Measurements from ENCODE around the gene GOLM1. TPM values are rescaled to one million over a fixed set of nuclear protein-coding genes. Genes with fewer than 3 reads are reported as not detected.

GOLM1 gene
- total RNA-seq, 1 experiment from 2014 or later = 71.6 TPM

- no peak overlapping the region for H2BK120ac ChIP-seq (ENCODE audit: low read depth, low read length, poor library complexity, severe bottlenecking)
- H2BK20ac ChIP-seq (ENCODE audit: low read depth, low read length, poor library complexity, severe bottlenecking) = no peak overlapping the region
- H3K9ac ChIP-seq (ENCODE audit: extremely low read depth, insufficient read length, low read length) = no peak overlapping the region
- H3K79me2 ChIP-seq (ENCODE audit: insufficient read depth, low read length) = no peaks in the 10 kb centered on the region
- Mint-ChIP-seq H3K4me3 (no peak overlapping the region), H3K36me3 (ENCODE audit: insufficient read depth in 1 of 3, low read depth in 3 of 3) (peaks cover 10 to 20% (median 19%) of the 10 kb centered on the region in 3 experiments; a peak in 6 of 7 replicates), H3K27me3 (ENCODE audit: low read depth) (no peaks in the 10 kb centered on the region), H3K4me1 (no peaks in the 10 kb centered on the region), H3K27ac (no peak overlapping the region), H3K9me3 (no peaks in the 10 kb centered on the region; a peak in 1 of 5 replicates)
- no peak overlapping the region for H3K4ac ChIP-seq (ENCODE audit: low read depth, low read length)
- H3K4me2 ChIP-seq (ENCODE audit: insufficient read depth, insufficient read length, low read length) = no peak overlapping the region
- no CpG with 5 or more reads among the region's 5 CpGs for WGBS (ENCODE audit: extremely low coverage, insufficient read length, low lambda C conversion rate)
- H4K20me1 ChIP-seq (ENCODE audit: control insufficient read depth, insufficient read depth, insufficient read length) = no peaks in the 10 kb centered on the region
- no peak overlapping the region for H4K91ac ChIP-seq (ENCODE audit: insufficient read length, low read depth, low read length)
- H3K18ac ChIP-seq (ENCODE audit: insufficient read length, low read depth, low read length) = no peak overlapping the region
- no peak for TF ChIP-seq CTCF (conservative IDR thresholded peaks at IDR 0.05)
- H2BK15ac ChIP-seq (ENCODE audit: low read depth, low read length) = no peak overlapping the region
- no peak overlapping the region for H2BK5ac ChIP-seq (ENCODE audit: insufficient read length, low read length)
- H3K79me1 ChIP-seq (ENCODE audit: insufficient read depth, low read depth, low read length, poor library complexity, severe bottlenecking) = no peaks in the 10 kb centered on the region
- no peaks in the 10 kb centered on the region for H3K9me3 ChIP-seq (ENCODE audit: control insufficient read depth, low read depth, low read length)
- H3K23ac ChIP-seq (ENCODE audit: insufficient read length, low read depth, low read length) = no peak overlapping the region
- no peaks in the 10 kb centered on the region for H3K23me2 ChIP-seq (ENCODE audit: insufficient read length, low read depth, low read length, poor library complexity, severe bottlenecking)
- no peak overlapping the region for H3K14ac ChIP-seq (ENCODE audit: insufficient read depth, low read length)
- no peak overlapping the region for H2AK5ac ChIP-seq (ENCODE audit: insufficient read length, low read length)
- no peak overlapping the region for H2BK12ac ChIP-seq (ENCODE audit: insufficient read length, low read depth, low read length)
- H3K56ac ChIP-seq (ENCODE audit: insufficient read length, low read depth, low read length) = no peak overlapping the region
- H3K27me3 ChIP-seq (ENCODE audit: insufficient read depth, low read length) = no peaks in the 10 kb centered on the region
- DNase-seq = no peak
- no peaks in the 10 kb centered on the region for H3K4me1 ChIP-seq (ENCODE audit: insufficient read depth, low read length)
- H4K5ac ChIP-seq (ENCODE audit: insufficient read length, low read depth, low read length) = no peak overlapping the region
- H2AFZ ChIP-seq (ENCODE audit: low read length) = no peak overlapping the region
- no peak overlapping the region for H3T11ph ChIP-seq (ENCODE audit: low read length)
- H4K8ac ChIP-seq (replicated peaks; ENCODE audit: insufficient read length, low read depth, low read length) = no peak overlapping the region
- H3K27ac ChIP-seq (ENCODE audit: insufficient read length, low read depth, low read length) = no peak overlapping the region
These were observed 55.8 kb downstream of the GOLM1 start for GRCh38 chr9:86043586-86043985.

Data from H9 (cell line).